CD4-positive, alpha-beta T cell treated with Interferon gamma for 1 hour (primary cell): ENCODE results near the gene FCN2.

ENCODE experiments used
- DNase-seq: peaks from one replicate; pipeline ENCODE4 v3.0.0-alpha.2; 2020

Gene FCN2

DNA sequence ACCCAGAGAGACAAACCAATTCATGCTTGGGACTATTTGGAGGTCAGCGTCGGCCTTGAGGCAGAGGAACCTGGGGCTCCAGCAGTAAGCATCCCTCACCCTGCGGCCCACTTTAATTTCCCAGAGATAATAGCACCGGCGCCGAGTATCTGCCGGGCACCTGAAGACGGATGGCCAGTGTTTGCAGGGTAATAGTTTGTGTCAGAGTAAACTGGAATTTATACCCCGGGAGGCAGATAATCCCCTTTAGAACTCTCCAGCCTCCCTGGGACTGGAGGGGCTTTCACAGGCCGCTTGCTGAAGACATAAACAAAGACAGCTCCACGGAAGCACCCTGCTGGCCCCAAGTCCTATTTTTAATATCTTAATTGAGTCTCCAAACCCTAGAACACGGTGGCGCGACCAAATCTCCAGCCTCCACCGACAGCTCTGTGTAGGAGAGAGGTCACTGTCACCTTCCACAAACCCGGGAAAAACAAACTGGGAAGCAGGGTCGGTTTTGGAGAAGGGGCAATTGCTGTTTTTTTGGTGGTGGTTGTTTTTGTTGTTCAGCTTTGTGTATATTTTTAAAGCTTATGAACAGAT, 54.5 kb downstream of the FCN2 start:
- no peak for DNase-seq

DNA sequence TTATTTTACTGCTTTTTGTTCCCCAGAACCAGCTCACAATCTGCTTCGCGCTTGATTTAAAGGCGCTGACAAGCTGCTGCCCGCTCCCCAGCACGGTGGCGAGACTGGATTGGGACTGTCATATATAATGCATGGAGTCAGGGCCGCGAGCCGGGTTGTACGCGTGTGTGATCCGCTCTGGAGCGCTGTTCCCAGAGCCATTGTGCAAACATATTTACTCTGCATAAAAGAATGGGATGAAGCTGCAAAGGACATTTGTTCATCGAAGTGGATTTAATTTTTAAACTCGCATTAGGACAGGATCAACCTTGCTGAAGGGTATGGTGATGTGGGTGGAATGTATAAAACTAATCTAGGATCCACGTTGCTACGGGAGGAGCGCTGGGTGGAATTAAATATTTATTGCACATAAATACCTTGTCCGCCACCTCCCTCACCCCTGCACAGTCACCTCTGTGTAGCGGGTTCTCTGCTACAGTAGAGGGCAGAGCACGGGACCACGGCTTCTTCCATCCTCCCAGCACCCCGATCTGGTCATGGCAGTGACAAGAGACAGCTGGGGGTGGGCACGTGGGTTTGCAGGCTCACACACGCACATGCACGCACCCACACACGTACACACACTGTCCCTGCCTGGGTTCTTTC, 55.2 kb downstream of the FCN2 start:
- DNase-seq, result no peak

DNA sequence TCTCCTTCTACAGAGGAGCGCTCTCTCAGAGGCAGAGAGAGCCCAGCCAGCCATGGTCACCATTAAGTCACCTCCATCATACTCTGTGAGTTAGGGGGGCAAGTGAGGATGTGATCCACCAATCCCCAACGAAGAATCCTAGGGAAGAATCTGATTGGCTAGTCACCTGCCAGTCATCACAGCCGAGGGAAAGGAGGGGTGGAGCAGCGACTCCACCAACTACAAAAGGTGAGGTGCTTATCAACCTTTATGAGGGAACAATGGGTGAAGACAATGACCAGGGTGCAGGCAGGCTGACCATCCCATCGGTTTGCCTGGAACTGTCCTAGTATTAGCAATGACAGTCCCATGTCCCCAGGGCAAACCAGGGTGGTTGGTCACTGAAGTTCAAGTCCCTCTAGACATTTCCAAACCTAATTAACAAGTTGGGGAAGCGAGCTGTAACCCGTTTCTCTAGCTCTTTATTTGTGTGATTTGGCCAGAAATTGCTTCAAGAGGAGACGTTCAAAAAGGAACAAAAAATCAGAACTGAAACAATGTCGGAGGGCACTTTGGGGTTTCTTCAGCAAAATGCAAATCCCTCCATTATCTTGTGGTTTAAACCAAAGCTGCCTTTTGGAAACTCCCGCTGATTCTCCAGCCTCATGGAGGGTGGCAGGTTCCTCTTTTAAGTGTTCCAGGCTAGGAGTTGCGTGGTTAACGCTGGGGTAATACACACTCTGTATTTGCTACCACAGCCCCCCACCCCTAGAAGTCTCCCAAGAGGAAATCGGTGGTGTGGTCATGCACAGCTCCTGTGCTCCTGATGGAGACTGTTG, 55.9 kb downstream of the FCN2 start:
- DNase-seq, result peak; percentile 42
